Measurements from ENCODE around the gene C1QTNF9B.
"Not testable (repeated sequence)": the region's sequence is repeated elsewhere in the genome, so short reads cannot be mapped to it uniquely, and the experiment has no call there.

C1QTNF9B gene

DNA sequence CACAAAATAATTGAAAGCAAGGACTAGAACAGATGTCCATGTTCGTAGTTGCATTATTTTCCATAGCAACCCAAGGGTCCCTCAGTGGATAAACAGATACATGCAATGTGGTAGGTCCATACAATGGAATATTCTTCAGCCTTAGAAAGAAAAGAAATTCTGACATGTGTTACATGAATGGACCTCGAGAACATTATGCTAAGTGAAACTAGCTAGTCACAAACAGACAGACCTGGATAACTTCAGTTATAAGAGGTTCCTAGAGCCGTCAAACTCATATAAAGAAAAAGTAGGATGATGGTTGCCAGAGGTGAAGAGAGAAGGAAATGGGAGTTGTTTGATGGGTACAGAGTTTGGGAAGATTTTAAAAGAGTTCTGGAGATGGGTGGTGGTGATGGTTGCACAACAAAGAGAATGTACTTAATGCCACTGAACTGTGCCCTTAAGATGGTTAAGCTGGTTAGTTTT is at the start of gene C1QTNF9B:
TSS of gene C1QTNF9B (minus strand) at position 51 of the 468 bp plus-strand sequence.
- DNase-seq = not testable (repeated sequence)

DNA sequence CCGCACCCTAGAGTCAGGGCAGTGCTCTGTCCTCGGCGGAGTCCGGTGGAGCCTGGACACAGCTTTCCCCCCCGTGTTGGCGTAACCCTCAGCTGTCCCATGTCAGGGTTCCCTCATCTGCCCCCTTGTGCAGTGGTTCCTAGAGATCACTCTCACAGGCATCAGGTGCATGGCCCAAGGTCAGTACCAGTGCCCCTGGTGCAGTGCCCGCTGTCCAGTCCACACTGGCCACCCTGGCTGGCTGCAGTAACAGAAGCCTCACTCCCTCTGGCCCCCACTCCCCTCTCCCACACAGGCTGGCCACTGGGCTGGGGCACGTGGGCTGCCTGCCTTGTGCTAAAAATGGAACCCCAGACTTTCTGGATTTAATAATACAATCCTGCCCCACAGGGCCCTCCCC is 49.6 kb upstream of the C1QTNF9B start:
- DNase-seq = no peak

DNA sequence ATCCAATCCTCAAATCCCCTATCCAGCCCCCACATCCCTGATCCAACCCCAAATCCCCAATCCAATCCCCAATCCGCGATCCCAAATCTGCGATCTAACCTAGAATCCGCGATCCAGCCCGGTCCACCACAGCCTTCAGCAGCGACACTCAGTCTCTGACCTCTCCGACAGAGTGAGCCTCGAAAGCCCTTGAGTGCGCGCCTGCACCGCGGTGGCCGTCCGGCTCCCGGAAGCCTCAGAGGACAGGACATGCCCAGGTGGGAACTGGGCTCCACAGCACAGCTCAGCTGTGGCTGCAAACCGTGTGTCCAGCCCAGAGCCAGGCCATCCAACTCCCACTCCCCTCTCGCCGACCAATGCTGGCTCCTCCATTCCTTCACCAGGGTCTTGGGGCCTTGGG is 48.8 kb upstream of the C1QTNF9B start:
- DNase-seq = no peak

DNA sequence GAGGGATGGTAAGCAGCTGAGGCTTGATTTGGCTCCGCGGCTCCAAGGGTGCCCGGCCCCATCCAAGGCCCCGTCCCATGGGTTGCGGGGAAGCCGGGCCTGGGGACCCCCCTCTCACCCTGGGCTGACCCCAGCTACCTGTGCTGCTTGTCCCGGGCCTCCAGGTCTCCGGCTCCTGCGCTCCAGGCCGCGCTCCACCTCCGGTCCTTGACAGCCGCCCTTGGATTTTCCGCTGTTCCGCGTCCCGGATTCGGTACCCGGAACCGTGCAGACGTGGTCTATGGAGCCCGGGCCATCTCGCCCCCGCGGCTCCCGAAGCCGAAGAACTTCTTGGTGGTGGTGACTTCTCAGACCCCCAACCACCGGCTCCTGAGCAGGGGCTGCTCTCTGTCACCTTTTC is 48.3 kb upstream of the C1QTNF9B start:
- DNase-seq = no peak

DNA sequence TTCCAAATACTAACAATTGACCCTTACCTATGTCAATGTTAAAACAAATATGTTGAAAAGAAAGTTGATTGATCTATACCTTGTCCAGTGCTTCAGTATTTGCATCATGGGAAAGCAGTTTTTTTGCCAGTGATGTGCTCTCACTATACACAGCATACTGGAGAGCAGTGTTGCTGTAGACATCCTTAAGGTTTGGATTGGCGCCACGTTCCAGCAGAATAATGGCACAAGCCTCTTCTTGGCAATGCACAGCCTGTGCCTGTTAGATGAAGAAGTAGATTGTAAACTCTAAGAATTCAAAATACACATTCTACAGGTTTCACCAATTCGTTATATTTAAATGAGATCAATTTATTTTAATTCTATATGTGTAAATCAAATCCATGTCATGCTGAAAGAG is 43.9 kb upstream of the C1QTNF9B start:
- DNase-seq = no peak

DNA sequence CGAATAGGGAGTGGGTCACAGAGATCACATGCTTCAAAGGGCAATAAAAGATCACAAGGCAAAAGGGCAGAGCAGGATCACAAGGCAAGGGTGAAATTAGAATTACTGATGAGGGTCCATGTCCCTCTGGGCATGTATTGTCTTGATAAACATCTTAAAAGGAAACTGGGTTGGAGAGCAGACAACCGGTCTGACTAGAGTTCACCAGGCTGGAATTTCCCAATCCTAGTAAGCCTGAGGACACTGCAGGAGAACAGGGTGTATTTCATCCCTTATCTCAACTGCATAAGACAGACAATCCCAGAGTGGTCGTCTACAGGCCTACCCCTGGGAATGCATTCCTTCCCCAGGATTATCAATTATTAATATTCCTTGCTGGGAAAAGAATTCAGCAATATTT is 42.4 kb upstream of the C1QTNF9B start:
- not testable (repeated sequence) for DNase-seq

DNA sequence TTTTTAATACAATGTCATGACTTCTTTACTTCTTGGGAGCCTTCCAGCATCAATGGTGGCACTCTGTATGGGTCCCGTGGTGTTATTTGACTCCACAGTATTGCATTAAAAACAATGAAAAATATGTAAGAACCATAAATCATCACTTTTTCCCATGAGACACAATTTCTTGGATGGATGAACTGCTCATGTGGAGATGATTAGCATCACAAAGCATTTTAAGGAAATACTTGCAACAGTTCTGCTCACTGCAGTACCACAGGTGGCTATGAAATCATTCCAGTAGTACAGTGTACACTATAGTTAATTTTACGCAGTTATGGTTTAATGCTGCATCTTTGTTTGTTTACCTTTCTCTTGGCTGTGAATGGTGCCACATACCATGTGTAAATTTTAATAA is 37.2 kb upstream of the C1QTNF9B start:
- DNase-seq = no peak

DNA sequence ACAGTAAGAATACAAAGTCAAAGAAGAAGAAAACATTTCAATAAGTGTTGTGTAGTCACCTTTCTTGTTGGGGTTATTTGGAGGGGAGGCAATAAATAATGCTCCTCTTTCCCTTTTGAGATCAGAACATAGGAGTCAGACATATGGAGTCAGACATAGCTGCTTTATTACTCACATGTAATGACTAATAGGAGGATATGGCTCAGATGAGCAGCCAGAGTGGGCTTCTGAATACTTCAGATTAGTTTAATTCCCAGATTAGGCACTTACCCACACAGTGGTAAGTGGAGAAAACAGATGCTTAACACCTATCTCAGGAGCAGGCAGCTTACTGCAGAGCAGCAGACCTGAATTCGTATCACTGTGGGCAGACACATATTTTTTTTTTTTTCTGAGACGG is 31.7 kb upstream of the C1QTNF9B start:
- DNase-seq = no peak

DNA sequence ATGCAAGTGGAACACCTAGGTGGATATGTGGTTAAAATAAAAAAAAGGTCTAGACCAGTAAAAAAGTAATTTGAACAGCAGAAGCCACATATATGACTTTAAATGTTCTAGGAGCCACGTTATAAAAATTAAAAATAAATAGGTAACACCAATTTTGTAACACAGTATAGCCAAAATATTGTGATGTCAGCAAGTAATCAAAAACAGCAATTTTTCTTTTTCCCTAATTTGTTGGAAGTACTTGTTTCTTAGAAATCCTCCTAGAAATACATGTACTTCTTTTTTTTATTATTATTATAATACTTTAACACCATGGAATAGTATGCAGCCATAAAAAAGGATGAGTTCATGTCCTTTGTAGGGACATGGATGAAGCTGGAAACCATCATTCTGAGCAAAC is 25.7 kb upstream of the C1QTNF9B start:
- no peak for DNase-seq

DNA sequence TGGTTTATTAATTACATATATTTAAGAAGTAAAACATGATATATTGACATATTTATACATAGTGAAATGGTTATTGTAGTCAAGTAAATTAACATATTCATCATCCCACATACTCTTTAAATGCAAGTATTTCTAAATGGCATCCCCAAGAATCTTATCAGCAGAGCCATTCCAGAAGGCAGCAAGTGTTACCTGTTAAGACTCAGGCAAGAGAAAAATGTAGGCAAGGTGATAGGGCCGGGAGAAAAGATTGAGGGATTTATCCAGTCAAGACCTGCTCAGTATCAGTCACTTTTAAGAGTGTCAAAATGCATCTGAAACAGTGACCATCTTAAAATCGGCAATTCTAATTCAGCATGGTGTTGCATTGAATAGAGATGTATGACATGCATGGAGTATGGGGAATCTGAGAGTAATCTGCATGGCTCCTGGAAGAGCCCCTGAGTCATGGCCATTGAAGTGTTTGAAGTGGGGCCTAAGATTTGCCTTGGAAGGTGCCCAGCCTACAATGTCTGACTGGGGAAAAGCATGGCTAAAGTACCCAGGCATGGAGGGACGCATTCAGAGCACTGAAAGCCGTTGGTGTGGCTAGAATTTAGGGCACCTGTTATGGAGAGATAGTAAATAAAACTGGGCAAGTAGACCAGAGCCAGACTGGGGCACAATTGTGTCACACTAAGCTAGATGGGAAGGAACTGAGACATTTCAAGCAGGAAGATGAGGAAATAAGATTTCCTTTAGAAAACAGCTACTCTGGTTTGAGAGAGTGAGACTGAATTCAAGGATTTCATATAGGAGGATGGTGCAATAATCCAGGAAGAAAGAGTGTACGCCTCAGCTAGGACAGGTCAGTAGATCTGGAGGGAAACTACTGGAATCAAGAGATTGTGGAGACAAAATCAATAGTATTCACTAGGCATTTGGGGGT is 25.0 kb upstream of the C1QTNF9B start:
- DNase-seq = no peak

DNA sequence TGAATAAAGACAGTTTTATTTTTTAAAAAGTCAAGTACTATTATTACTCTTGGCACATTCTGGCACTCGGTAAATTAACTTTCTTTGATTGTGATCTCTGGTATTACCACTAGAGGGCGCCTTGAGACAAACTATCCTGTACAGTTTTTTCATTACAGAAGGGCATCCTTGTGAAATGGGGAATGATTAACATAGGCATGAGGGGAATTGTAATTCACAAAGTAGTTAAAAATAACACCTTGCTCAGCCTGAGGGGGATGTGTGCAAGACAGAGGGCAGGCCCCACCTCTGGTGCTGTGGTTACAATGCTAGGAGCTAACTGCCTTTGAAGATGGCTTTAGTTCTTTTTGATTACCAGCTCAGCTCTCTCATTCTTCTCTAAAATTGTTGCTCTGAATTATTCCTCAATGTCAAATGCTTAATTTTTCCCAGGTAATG is 24.2 kb upstream of the C1QTNF9B start:
- DNase-seq = no peak

DNA sequence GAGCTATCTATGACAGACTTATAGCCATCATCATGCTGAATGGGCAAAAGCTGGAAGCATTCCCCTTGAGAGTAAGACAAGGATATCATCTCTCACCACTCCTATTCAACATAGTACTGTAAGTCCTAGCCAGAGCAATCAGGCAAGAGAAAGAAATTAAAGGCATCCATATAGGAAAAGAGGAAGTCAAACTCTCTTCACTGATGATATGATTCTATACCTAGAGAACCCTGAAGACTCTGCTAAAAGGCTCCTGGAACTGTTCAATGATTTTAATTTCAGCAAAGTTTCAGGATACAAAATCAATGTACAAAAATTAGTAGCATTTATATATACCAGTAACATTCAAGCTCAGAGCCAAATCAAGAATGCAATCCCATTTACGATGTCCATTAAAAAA is 21.7 kb upstream of the C1QTNF9B start:
- DNase-seq = no peak

DNA sequence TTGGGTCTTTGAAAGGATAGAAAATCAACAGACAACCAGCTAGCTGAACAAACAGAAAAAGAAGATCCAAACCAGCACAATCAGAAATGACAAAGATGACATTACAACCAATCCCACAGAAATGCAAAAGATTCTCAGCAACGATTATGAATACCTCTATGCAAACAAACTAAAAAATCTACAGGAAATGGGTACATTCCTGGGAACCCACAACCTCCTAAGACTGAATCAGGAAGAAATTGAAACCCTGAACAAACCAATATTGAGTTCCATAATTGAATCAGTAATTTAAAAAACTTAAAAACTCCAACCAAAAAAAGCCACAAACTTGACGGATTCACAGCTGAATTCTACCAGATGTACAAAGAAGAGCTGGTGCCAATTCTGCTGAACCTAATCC is 20.9 kb upstream of the C1QTNF9B start:
- no peak for DNase-seq

DNA sequence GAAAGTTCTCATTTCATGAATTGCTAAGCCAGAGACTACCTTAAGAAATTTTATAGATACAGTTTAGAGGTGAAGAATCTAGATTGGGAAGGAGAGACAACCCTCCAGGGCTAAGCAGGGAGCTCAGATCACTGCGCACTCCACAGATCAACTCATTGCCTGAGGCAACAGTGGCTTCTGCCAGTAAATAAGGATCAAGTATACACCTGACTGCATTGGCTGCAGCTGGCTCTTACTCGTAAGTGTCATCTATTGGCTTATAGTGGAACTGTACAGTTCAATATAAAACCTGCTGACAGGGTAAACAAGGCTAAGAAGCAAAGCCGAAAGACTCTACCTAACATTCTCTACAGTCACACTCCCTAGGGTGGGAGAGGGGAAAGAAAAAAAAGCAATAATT is 18.0 kb upstream of the C1QTNF9B start:
- DNase-seq = no peak

DNA sequence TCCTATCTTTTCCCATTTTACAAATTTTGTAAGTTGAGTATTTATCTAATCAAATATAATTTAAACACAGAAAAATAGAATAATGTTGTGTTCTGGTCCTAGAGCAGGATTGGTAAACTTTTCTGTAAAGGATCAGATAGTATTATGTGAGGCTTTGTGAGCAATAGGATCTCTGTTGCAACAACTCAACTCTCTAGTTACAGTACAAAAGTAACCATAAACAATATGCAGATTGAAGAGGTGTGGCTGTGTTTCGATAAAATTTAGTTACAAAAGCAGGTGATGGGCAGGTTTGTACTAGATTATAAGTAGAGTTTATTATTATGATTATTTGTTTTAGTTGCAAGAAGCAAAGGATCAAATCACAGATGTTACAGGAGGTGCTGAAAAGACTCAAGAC is 15.2 kb upstream of the C1QTNF9B start:
- DNase-seq = no peak

DNA sequence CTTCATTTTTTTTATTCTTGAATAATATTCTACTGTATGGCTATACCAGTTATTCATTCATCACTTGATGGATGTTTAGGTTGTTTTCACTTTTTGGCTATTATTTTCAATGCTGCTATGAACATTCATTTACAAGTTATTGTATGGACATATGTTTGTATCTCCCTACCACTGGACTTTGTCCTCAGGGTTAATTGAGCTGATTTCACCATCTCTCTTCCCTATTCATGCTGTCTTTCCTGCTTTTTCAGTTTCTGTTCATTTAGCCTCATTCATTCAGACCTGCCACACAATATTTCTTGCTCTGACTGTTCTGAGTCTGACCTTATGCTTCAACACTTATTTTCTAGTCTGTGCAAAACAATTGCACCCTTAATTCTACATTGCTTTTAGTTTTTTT is 12.3 kb upstream of the C1QTNF9B start:
- DNase-seq = no peak

DNA sequence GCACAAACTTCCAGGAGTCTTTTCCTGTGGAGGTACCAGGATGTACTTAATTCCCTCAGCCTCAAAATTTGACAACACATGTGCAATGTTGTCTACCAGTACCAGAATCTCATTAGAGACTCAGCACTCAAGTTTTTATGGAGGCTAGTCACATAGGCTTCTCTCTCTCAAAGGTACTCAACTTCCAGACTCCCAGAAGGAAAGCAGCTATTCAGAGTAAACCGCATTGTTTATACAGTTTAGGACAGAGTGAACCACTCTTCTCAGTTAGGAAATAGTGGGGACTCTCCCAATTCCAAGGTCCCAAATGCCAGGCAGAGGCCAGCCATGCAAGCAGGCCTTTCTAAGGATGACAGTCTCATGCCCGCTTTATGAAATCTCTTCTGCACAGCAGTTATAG is 8.5 kb upstream of the C1QTNF9B start:
- no peak for DNase-seq

DNA sequence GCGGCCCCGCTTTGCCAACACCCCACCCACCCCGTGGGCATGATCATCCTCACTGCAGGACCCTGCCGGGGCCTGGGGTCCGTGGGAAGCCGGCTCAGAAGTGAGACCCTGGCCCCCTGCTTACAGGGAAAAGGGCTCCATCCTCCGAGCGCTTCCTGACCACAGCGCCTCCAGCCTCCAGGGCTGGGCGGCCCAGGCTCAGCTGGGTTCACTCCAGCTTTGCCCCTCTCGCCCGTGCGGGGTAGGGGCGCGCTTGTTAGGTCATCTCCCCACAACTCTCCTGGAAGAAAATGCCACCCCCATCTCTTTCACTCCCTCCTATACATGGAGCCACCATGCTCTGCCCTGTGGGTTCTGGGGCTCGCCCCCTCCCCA is 6.6 kb upstream of the C1QTNF9B start:
- no peak for DNase-seq

DNA sequence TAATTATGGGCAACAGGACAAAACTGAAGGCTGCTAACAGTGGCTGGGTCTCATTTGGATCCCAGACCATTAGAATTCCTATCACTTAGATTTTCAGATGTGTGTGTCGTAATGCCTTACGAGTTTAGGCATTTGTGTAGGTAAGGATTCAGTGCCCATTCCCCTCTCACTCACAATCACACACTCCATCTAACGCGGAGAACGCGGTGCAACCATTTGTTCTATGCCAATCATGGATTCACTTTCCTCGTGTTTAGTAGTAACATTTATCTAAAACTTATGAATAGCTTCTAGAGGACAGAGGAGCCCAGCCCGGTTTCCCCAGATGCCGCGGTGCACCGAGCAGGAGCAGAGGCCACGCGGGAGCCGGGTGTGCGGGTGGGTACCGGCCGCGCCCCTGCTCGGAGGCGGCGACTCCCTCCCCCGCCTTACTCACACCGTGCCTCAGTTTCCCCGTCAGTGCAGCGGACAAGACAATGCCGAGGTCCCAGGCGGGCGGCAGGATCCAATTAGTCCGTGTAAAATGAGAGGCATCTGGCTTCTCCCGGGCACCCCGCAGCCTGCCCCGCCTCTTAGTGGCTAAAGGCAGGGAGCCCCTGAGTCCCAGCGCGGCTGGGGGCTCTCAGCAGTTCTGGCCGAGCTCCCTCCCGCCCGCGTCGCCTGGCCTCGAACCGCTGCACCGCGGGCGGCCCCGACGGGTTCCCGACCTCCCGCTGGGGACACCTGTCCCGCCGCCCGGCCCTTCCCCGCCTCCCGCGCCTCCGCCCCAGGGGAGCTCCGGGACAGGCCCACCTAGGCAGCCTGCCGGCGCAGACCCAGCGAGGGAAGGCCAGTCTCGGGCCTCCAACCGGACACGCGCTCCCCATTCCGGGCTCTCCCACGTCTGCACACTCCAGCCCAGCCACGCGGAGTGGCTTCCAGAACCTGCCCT is 5.9 kb upstream of the C1QTNF9B start:
- DNase-seq = no peak

DNA sequence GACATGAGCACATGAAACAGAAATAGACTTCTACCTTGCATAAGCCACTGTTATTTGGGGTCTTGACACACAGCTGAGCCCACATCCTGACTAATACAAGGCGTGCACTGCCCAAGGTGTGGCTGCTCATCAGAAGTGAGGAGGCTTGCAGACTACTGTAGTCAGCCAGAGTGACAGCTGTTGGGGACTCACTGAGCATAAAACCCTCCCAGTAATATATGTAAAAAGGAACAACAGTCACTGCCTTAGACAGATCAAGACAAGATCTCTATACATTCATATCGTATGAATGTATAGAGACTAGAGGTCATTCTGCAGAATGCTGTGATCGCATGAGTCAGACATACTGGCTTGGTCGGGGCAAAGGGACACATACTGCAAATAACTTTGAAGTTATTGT is 4.1 kb upstream of the C1QTNF9B start:
- DNase-seq = no peak

DNA sequence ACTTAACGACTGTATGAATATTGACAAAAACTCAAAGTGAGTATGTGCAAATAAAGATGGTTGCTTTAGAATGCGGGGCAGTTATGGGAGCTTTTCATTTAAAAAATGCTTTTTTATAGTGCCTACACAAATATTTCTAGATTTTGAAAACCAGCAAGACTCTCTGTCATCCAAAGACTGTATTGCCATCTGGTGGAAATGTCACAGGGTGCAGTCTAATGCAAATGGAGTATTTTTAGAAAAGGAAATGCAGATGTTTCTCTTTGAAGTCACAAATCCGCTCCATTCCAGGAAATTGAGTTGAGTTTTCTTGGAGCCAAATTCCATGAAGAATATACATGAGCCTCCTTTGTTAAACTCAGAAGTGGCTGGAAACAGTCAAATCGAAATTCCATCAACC is 2.3 kb upstream of the C1QTNF9B start:
- DNase-seq = no peak

DNA sequence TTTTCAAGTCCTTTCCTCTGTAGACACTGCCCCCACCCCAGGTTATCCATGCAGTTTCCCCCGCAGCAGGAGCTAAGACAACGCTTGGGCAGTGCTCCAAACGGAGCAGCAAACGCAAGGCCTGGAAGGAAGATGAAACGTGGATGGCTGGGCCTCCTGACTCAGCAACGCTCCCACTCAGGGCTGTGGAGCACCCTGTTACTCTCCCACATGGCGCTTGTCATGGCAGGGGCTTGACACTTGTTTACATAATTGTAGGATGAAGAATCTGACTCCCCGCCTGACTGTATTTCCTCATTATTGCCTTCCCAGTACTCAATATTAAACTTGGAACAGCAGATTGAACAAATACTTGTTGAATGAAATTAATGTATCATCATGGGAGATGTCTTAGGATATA is 799 bp upstream of the C1QTNF9B start:
- DNase-seq = no peak

DNA sequence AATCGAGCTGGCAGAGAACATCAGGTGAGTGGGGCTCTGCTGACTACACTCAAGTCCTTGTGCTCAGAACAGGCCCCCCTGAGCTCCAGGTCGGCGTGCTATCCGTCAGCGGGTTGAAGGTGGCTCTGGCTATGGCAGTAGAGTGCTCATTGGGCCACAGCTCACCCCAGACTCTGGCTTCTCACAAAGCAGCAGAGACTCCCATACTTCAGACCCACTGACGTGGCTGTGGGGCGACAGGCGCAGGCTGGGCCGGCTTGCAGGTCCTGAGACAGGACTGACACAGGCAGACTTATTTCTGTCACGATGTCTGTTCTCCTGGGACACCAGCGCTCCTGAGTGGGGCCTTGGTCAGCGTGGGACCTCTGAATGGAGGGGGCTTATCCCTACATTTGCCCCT is 2.6 kb downstream of the C1QTNF9B start:
- not testable (repeated sequence) for DNase-seq

DNA sequence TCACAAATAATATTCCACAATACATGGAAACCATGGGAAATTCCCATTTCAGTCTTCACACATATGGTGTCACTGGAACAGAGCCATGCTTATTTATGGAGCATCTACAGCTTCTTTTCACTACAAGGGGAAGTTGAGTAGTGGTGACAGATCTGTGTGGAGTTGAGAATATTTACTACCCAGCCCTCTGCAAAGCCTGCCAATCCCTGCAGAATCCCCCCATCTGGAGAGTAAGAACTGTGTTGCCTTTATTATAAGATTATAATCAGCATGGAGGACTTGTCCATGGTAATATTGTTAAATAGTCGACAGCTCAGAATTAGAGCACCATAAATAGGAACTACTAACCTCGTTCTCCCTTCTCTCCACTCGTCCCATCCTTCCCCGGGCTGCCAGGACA is 3.5 kb downstream of the C1QTNF9B start:
- DNase-seq = not testable (repeated sequence)

Data from activated CD8-positive, alpha-beta memory T cell treated with anti-CD3 and anti-CD28 coated beads, Interleukin-2, amount 50 U/mL, for 4 hours (primary cell).